ENCODE data around the gene FOXS1. TPM values are rescaled to one million over a fixed set of nuclear protein-coding genes. Genes with fewer than 3 reads are reported as not detected.

Gene FOXS1
- total and polyA plus RNA-seq, 8 donors = 0.16 to 1.7 (median 0.85) TPM; not detected in 2

DNA sequence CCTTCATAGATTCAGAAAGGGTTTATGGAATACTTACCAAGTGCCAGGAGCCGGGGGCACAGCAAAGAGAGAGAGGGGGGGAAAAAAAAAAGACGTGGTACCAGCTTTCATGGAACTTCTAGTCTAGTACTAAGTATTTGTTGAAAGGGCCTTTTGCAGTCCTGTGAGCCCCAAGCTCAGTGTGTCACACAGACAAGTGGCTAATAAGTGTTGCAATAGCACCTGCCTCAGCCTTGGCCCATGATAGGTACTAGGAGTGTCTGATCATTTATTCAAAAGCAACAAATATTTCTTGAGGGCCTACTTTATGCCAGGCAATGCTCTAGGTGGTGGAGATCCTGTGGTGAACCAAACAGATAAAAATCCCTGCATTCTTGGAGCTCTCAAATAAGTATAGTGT is 18.3 kb downstream of the FOXS1 start:
- 54 to 67% methylated on average over 2 of the region's 2 CpGs for WGBS, 2 donors
- H3K27me3 ChIP-seq = no peaks in the 10 kb centered on the region
- no peaks in the 10 kb centered on the region for H3K9me3 ChIP-seq
- no peak for FAIRE-seq
- no peak for DNase-seq
- intact Hi-C loops (cut with DNase I) = no loop called here
- no peak overlapping the region for H3K4me3 ChIP-seq
- TF ChIP-seq CTCF (IDR thresholded peaks at IDR 0.05) = no peak
- H3K36me3 ChIP-seq = no peaks in the 10 kb centered on the region
- H3K27ac ChIP-seq = no peak overlapping the region
- H3K4me1 ChIP-seq = peaks cover 0 to 4% (median 0%) of the 10 kb centered on the region in 3 donors
- no peak for ATAC-seq

DNA sequence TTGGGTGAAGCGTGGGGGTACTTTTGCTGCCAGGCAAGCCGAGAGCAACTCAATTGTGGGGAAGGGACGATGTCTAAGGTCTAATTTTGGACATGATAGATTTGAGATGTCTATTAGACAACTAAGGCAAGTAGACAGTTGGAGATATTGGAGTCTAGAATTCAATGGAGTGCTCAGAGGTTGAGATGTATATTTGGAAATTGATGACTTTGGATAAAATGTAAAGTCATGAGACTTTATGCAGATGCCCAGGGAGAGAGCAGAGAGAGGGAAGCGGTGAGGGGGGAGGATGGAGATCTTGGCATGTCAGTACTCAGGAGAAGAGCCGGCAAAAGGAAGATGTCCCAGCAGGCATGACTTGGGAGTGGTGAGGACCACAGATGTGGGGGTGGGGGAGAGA is 19.3 kb downstream of the FOXS1 start:
- DNase-seq (no peak), ATAC-seq (no peak), FAIRE-seq (no peak)
- Histone ChIP-seq H3K4me1 (peaks cover 0 to 11% (median 0%) of the 10 kb centered on the region in 3 donors), H3K4me3 (no peak overlapping the region), H3K27ac (no peak overlapping the region), H3K27me3 (no peaks in the 10 kb centered on the region), H3K9me3 (no peaks in the 10 kb centered on the region), H3K36me3 (no peaks in the 10 kb centered on the region)
- TF ChIP-seq CTCF (IDR thresholded peaks at IDR 0.05) = no peak
- WGBS, 2 donors = 89 to 90% methylated on average over 5 of the region's 5 CpGs
- intact Hi-C loops (cut with DNase I) = no loop called here

GRCh38 chr20:31824554-31825313 is 20.7 kb downstream of the FOXS1 start:
- 69 to 72% methylated on average over 14 of the region's 14 CpGs for WGBS, 2 donors
- Histone ChIP-seq H3K4me3 (no peak overlapping the region), H3K9me3 (no peaks in the 10 kb centered on the region), H3K4me1 (peaks cover 0 to 11% (median 0%) of the 10 kb centered on the region in 3 donors), H3K36me3 (no peaks in the 10 kb centered on the region), H3K27ac (no peak overlapping the region), H3K27me3 (no peaks in the 10 kb centered on the region)
- TF ChIP-seq CTCF (IDR thresholded peaks at IDR 0.05) = no peak
- intact Hi-C loops (cut with DNase I) = loop anchor here in 1 of 3 donors (5.0 kb wide), 1 partner anchor 208 kb away; no protein-coding TSS in a partner anchor
- ATAC-seq = no peak
- no peak for FAIRE-seq
- DNase-seq = no peak

GRCh38 chr20:31824125-31824485 is 21.3 kb downstream of the FOXS1 start:
- peak in 1 of 6 donors; percentile 44 for DNase-seq
- Histone ChIP-seq H3K9me3 (no peaks in the 10 kb centered on the region), H3K27ac (no peak overlapping the region), H3K27me3 (no peaks in the 10 kb centered on the region), H3K36me3 (no peaks in the 10 kb centered on the region), H3K4me3 (no peak overlapping the region), H3K4me1 (peaks cover 0 to 11% (median 0%) of the 10 kb centered on the region in 3 donors)
- ATAC-seq = no peak
- WGBS, 2 donors = 77 to 82% methylated on average over 4 of the region's 4 CpGs
- TF ChIP-seq CTCF (IDR thresholded peaks at IDR 0.05) = no peak
- intact Hi-C loops (cut with DNase I) = loop anchor here in 1 of 3 donors (5.0 kb wide), 1 partner anchor 208 kb away; no protein-coding TSS in a partner anchor
- no peak for FAIRE-seq
